Subcutaneous abdominal adipose tissue (tissue), 5 donors: ENCODE data around the gene MTTP.

ENCODE experiments used
- H3K27ac ChIP-seq: one replicate; pipeline ENCODE4 v1.7.0; 2013; ENCODE audit warnings: low read depth, mild to moderate bottlenecking, inconsistent platforms, low read length, moderate library complexity
- H3K27me3 ChIP-seq, 5 donors: one replicate each; pipeline ENCODE4 v1.7.0; 2013; ENCODE audit warnings: low read length in 5 of 5, inconsistent platforms in 1 of 5; ENCODE audit not compliant: control insufficient read depth in 5 of 5, insufficient read depth in 4 of 5
- H3K36me3 ChIP-seq, 5 donors: one replicate each; pipeline ENCODE4 v1.7.0; 2013; ENCODE audit warnings: low read length in 5 of 5; ENCODE audit not compliant: control insufficient read depth in 5 of 5, insufficient read depth in 5 of 5
- H3K4me1 ChIP-seq, 5 donors: one replicate each; pipeline ENCODE4 v1.7.0; 2013; ENCODE audit warnings: low read length in 5 of 5, mild to moderate bottlenecking in 3 of 5, moderate library complexity in 1 of 5; ENCODE audit not compliant: control insufficient read depth in 5 of 5, insufficient read depth in 5 of 5
- H3K4me3 ChIP-seq, 5 donors: one replicate each; pipeline ENCODE4 v1.7.0; 2013; ENCODE audit warnings: low read length in 5 of 5, low read depth in 1 of 5
- H3K9ac ChIP-seq, 5 donors: one replicate each; pipeline ENCODE4 v1.7.0; 2013; ENCODE audit warnings: low read length in 5 of 5, mild to moderate bottlenecking in 4 of 5, moderate library complexity in 3 of 5
- H3K9me3 ChIP-seq, 5 donors: one replicate each; pipeline ENCODE4 v1.7.0; 2013; ENCODE audit warnings: low read length in 5 of 5; ENCODE audit not compliant: control insufficient read depth in 5 of 5
- donor health status: healthy.
- donor health status: healthy.
- donor health status: healthy.
- donor health status: healthy.
- donor health status: healthy.

MTTP gene

GRCh38 chr4:99614491-99614890 lies 39.9 kb downstream of the MTTP start:
- no peak overlapping the region for H3K27ac ChIP-seq
- no peak overlapping the region for H3K9ac ChIP-seq
- peaks cover 0 to 11% (median 5%) of the 10 kb centered on the region in 5 donors for H3K4me1 ChIP-seq
- H3K4me3 ChIP-seq = no peak overlapping the region
- no peaks in the 10 kb centered on the region for H3K9me3 ChIP-seq
- H3K27me3 ChIP-seq = no peaks in the 10 kb centered on the region
- no peaks in the 10 kb centered on the region for H3K36me3 ChIP-seq

GRCh38 chr4:99615170-99615820 lies 40.7 kb downstream of the MTTP start:
- H3K4me1 ChIP-seq = peaks cover 0 to 11% (median 5%) of the 10 kb centered on the region in 5 donors
- H3K9me3 ChIP-seq = no peaks in the 10 kb centered on the region
- no peaks in the 10 kb centered on the region for H3K36me3 ChIP-seq
- no peaks in the 10 kb centered on the region for H3K27me3 ChIP-seq
- H3K9ac ChIP-seq = no peak overlapping the region
- H3K4me3 ChIP-seq = no peak overlapping the region
- H3K27ac ChIP-seq = no peak overlapping the region

- Histone ChIP-seq H3K27ac (no peak overlapping the region), H3K27me3 (no peaks in the 10 kb centered on the region), H3K36me3 (no peaks in the 10 kb centered on the region), H3K9me3 (no peaks in the 10 kb centered on the region), H3K4me3 (no peak overlapping the region), H3K4me1 (no peaks in the 10 kb centered on the region), H3K9ac (no peak overlapping the region)
Observed at GRCh38 chr4:99617374-99617773, 42.8 kb downstream of the MTTP start.

- H3K4me3 ChIP-seq = no peak overlapping the region
- H3K9me3 ChIP-seq = no peaks in the 10 kb centered on the region
- no peak overlapping the region for H3K27ac ChIP-seq
- H3K4me1 ChIP-seq = no peaks in the 10 kb centered on the region
- no peaks in the 10 kb centered on the region for H3K36me3 ChIP-seq
- no peaks in the 10 kb centered on the region for H3K27me3 ChIP-seq
- no peak overlapping the region for H3K9ac ChIP-seq
Observed at GRCh38 chr4:99622341-99622740, 47.7 kb downstream of the MTTP start.

GRCh38 chr4:99624141-99624719 lies 49.6 kb downstream of the MTTP start:
- Histone ChIP-seq H3K27me3 (no peaks in the 10 kb centered on the region), H3K4me1 (no peaks in the 10 kb centered on the region), H3K9ac (no peak overlapping the region), H3K9me3 (no peaks in the 10 kb centered on the region), H3K36me3 (no peaks in the 10 kb centered on the region), H3K27ac (no peak overlapping the region), H3K4me3 (no peak overlapping the region)

GRCh38 chr4:99625369-99625768 lies 50.7 kb downstream of the MTTP start:
- Histone ChIP-seq H3K27me3 (no peaks in the 10 kb centered on the region), H3K27ac (no peak overlapping the region), H3K9ac (no peak overlapping the region), H3K9me3 (no peaks in the 10 kb centered on the region), H3K36me3 (no peaks in the 10 kb centered on the region), H3K4me1 (no peaks in the 10 kb centered on the region), H3K4me3 (no peak overlapping the region)

- no peaks in the 10 kb centered on the region for H3K4me1 ChIP-seq
- no peaks in the 10 kb centered on the region for H3K36me3 ChIP-seq
- H3K27me3 ChIP-seq = no peaks in the 10 kb centered on the region
- no peak overlapping the region for H3K27ac ChIP-seq
- H3K4me3 ChIP-seq = no peak overlapping the region
- H3K9me3 ChIP-seq = no peaks in the 10 kb centered on the region
- no peak overlapping the region for H3K9ac ChIP-seq
Observed at GRCh38 chr4:99628040-99628439, 53.4 kb downstream of the MTTP start.

- Histone ChIP-seq H3K4me3 (no peak overlapping the region), H3K36me3 (no peaks in the 10 kb centered on the region), H3K27me3 (no peaks in the 10 kb centered on the region), H3K27ac (no peak overlapping the region), H3K9me3 (no peaks in the 10 kb centered on the region), H3K9ac (no peak overlapping the region), H3K4me1 (no peaks in the 10 kb centered on the region)
Observed at GRCh38 chr4:99629962-99630554, 55.4 kb downstream of the MTTP start.

- no peak overlapping the region for H3K9ac ChIP-seq
- no peaks in the 10 kb centered on the region for H3K27me3 ChIP-seq
- H3K36me3 ChIP-seq = no peaks in the 10 kb centered on the region
- H3K9me3 ChIP-seq = no peaks in the 10 kb centered on the region
- no peaks in the 10 kb centered on the region for H3K4me1 ChIP-seq
- H3K4me3 ChIP-seq = no peak overlapping the region
- H3K27ac ChIP-seq = no peak overlapping the region
Observed at GRCh38 chr4:99630857-99631360, 56.3 kb downstream of the MTTP start.

GRCh38 chr4:99633772-99634171 lies 59.1 kb downstream of the MTTP start:
- Histone ChIP-seq H3K9ac (no peak overlapping the region), H3K4me3 (no peak overlapping the region), H3K4me1 (peaks cover 0 to 11% (median 0%) of the 10 kb centered on the region in 5 donors), H3K36me3 (no peaks in the 10 kb centered on the region), H3K27me3 (no peaks in the 10 kb centered on the region), H3K9me3 (no peaks in the 10 kb centered on the region), H3K27ac (no peak overlapping the region)
